ENCODE measurements around the gene TFF2.

Gene TFF2

DNA sequence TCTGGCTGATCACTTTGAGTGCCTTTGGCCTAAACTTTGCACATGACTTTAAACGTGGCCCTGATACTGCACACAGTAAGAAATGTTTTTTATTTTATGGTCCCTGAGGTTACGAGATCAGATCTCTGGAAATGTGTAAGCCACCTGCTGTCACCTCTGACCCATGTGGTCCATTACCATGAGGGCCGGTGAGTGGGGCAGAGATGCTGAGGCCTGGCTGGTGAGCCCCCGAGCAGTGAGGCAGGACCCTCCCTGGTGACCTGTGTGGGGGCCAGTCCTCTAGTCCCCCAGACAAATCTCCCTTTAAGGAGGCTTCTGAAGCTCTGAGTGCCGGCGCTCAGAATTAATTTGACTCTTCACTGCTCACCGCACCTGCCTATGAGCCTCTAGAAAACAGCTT, 48.0 kb downstream of the TFF2 start:
- DNase-seq: peak; percentile 23 to 50

DNA sequence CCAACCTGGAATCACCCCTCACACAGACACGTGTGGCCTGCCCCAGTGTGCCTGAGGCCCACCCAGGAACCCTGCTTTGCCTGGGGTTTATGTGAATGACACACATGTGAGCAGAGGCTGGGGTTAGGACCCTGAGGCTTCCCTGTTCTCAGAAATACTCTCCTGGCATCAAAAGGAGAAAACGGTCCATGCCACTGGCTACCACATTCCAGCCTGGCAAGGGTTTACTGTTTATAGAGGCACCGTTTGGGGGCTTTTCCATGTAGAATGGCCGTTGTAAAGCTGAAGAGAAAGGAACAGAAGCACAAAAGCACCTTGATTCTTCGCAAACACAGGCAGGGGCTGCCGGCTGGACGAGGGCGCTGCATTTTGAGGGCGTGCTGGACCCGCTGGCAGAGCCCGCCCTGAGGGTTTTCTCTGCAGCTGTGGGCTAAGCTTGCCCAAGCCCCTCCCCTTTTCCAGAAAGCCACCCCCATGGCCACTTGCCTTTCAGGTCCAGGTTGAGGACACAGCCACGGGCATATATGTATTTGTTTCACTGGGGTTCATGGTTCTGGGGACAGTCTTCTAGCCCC, 48.6 kb downstream of the TFF2 start:
- DNase-seq: peak; percentile 38 to 44

DNA sequence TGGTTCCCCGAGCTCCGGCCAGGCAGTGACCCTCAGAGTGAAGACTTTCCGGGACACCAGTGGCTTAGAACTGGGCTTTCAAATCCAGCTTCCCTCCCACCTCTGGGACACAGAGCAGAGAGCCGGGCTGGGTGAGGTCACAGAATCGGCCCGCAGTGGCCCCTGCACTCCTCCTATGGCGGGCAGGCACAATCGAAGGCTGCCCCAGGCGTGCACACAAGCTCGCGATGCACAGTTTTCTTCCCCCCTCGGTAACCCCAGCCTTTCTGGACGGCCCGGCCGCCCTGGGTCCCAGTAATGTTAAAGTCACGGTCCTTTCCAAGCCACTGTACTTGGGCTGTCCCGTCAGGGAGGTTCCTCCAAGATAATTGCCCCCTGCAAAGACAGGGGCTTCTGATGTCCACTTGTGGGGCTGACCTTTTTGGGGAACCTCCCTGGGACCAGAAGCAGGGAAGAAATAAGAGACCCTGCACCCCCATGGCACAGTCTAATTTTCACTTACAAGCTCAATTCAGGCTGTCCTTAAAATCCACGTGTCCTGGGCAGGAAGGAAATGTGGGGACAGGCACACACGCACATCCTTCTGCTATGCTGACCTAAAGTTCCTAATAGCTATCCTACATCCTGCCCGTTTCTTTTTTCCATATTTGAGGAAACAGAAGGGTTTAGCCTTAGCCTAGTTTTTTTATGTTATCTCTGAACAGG, 49.3 kb downstream of the TFF2 start:
- no peak for DNase-seq

DNA sequence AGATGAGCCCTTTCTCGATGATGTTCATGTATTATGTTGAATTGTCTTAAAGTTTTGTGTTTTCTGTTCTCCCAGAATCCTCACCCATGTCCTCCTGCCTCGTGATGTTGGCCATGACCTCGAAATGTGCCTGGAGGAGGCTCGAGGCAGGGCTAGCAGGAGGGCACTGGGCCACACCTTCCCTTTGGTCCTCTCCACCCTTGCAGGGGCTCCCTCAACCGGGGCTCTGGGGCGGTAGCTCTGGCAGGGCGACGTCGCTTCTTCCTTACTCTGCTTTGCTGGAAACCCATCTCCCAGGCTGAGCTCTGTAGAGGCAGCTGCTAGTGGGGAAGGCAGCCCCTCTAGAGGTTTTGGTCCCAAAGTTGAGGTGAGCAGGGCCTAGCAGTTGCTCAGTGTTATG, 49.8 kb downstream of the TFF2 start:
- DNase-seq: no peak

DNA sequence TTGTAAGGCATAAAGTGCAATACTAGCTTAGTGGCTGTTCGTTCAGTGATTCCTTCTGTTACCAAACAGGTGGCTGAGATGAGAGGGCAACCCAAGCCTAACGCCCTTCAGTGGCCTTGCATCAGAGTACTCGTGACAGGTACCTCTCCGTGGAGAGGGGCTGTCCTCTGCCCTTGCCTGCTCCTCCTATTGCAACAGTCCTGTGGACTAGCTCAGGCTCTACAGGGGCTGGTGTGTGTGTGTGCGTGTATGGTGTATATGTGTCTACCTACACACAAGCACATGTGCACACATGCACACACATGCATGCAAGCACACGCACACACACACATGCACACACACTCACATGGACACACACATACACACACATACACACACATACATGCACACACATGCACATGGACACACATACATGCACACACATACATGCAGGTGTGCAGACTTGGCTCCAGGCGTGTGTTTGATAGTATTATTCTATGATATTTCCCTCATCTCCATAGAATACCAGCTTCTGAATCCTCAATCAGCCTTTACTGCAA, 50.7 kb downstream of the TFF2 start:
- DNase-seq: no peak

- DNase-seq: no peak
These were observed 51.3 kb downstream of the TFF2 start for GRCh38 chr21:42299324-42300044.

- no peak for DNase-seq
These were observed 52.1 kb downstream of the TFF2 start for GRCh38 chr21:42298657-42299056.

DNA sequence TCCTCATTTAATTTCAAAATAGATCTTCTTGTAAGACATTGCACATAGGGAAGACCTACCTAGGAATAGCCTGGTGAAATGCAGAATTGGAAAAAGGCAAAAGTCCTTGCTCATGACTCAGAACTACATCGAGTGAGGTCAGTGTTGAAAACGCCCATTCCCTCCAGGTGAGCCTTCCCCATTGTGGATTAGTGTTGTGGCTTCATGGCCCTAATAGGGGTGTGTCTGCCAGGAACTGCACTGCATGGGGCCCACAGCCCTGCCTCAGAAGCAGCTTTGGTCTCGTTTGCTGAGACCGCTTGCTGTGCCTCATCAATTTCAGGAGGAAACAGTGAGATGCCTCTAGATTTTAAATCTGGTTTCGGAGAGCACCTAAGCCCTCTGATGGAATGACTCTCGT, 52.6 kb downstream of the TFF2 start:
- DNase-seq: no peak

DNA sequence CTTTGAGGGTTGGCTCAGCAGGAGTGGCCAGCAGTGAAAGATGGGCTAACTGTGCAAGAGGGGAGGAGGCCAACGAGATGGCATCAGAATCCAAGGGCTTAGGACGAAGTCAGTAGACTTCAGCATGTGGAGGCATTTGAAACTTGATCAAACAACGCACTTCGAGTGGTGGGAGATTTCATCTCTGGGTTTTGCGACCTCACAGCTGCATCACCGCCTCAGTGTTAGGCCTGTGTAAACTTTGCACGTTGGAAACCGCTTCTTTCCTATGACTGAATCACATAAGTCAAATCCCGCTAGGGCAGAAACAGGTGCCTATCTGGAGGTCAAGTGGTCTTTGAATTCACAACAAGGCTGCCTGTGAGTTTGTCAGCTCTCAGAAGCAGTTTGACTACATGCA, 53.4 kb downstream of the TFF2 start:
- DNase-seq: no peak

- DNase-seq: no peak
These were observed 54.3 kb downstream of the TFF2 start for GRCh38 chr21:42296501-42296900.
